Urinary bladder (tissue), 4 donors: Measurements from ENCODE around the gene R3HDM2. TPM values are rescaled to one million over a fixed set of nuclear protein-coding genes. Genes with fewer than 3 reads are reported as not detected.

Experiments used
- DNase-seq: peaks from one replicate; pipeline ENCODE4 v3.0.0-alpha.2; 2015; ENCODE audit errors: extremely low spot score
- H3K27ac ChIP-seq: one replicate; pipeline ENCODE4 v1.5.1; 2013; ENCODE audit warnings: low read depth, mild to moderate bottlenecking, moderate library complexity
- H3K36me3 ChIP-seq: one replicate; pipeline ENCODE4 v1.6.1; 2013; ENCODE audit warnings: mild to moderate bottlenecking, moderate library complexity; ENCODE audit not compliant: insufficient read depth
- H3K4me1 ChIP-seq: one replicate; pipeline ENCODE4 v1.6.1; 2013; ENCODE audit warnings: mild to moderate bottlenecking, moderate library complexity; ENCODE audit not compliant: insufficient read depth
- H3K4me3 ChIP-seq: one replicate; pipeline ENCODE4 v1.5.1; 2013; ENCODE audit warnings: low read depth, low read length
- WGBS: extraction: QIAGEN DNeasy Blood & Tissue Kit; methylation state at CpG from one replicate; pipeline ENCODE4 v1.1.7; 2013; 5-methylcytosine and 5-hydroxymethylcytosine counted together
- polyA plus RNA-seq: library from polyadenylated mRNA; stranded (reverse); fragments of 200-250 nt; gene quantifications from one replicate; pipeline ENCODE4 v1.2.3, GENCODE V29; 2013
- total RNA-seq: library from RNA; depleted of rRNA; stranded (reverse); fragments of >200 nt; gene quantifications from one replicate; pipeline ENCODE4 v1.2.3, GENCODE V29; 2014
- donor health status: healthy with polysubstance abuse.
- donor health status: healthy.

R3HDM2 gene
- total and polyA plus RNA-seq, 2 donors = 28.0 to 37.0 TPM

DNA sequence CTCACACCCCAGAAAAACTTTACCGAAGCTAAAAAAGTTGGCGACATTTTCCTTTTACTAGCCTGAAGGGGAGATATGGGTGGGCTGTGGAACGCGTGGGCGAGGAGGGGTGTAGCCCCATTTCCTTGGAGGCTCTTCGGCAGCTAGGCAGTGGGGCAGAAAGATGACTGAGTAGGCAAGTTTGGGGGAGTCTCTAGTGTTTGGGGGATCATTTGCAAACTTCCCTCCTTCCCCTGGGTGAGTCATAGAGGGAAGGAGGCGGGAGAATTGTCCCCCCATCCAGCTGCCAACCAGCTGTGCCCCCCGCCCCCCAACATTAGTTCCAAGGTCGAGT lies 31.0 kb upstream of the R3HDM2 start:
- no peak for DNase-seq
- H3K4me3 ChIP-seq = peak overlapping the region; percentile 61
- under 1% methylated on average over 9 of the region's 9 CpGs for WGBS
- peak overlapping the region; percentile 75 for H3K27ac ChIP-seq
- H3K4me1 ChIP-seq = no peaks in the 10 kb centered on the region
- H3K36me3 ChIP-seq = no peaks in the 10 kb centered on the region

DNA sequence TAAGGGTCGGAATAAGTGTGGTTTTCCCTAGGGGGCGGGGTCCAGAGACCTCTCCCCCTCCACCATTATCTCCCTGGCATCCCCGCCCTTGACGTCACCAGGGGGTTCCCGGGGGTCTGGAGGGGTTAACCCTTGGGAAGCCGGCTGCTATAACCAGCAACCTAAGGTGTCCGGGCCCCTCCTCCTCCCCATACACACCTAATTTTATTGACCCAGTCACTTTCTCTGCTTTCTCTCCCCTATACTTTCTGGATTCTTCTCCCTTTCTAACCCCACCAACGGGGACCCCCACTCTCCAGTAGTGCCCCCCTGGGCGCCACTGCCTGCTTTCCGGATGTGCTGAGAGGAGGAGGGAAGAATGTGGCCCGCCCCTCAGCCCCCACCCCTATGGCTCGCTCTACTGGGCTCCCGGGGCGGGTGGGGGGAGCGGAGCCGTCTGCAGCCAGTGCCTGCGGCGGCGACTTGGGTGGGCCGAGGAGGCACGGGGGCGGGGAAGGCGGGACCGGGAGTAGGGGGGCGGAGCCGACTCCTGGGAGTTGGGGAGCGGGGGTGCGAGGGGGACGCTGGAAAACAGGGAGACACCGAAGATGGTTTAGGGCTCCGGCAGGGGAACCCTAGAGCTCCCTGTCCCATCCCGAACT lies 30.6 kb upstream of the R3HDM2 start:
- peak; percentile 43 for DNase-seq
- H3K27ac ChIP-seq = peak overlapping the region; percentile 75
- H3K4me3 ChIP-seq = peak overlapping the region; percentile 61
- no peaks in the 10 kb centered on the region for H3K36me3 ChIP-seq
- WGBS = under 1% methylated on average over 32 of the region's 32 CpGs
- no peaks in the 10 kb centered on the region for H3K4me1 ChIP-seq

DNA sequence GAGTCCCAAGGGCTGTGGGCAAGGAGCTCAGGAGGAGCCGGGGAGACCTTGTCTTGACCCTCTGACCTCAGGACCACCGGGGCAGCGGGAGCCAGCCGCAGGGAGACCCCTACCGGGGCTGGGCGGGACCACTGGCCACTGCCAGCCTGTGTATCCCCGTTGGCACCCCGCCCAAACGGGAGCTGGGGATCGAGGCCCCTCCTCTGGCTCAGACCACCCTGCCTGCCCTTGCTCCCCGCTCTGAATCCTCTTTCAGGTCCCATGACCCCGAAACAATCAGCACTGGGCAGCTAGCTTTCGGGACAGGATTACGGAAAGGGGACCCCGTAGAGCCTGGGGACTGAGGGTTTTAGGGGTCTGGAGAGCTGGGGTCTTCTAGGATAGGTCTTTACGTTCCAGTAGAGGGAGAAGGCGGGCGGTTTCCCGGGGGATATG lies 30.0 kb upstream of the R3HDM2 start:
- no peaks in the 10 kb centered on the region for H3K36me3 ChIP-seq
- H3K4me3 ChIP-seq = peak overlapping the region; percentile 61
- H3K4me1 ChIP-seq = no peaks in the 10 kb centered on the region
- WGBS = under 1% methylated on average over 19 of the region's 19 CpGs
- H3K27ac ChIP-seq = peak overlapping the region; percentile 28
- DNase-seq = no peak

DNA sequence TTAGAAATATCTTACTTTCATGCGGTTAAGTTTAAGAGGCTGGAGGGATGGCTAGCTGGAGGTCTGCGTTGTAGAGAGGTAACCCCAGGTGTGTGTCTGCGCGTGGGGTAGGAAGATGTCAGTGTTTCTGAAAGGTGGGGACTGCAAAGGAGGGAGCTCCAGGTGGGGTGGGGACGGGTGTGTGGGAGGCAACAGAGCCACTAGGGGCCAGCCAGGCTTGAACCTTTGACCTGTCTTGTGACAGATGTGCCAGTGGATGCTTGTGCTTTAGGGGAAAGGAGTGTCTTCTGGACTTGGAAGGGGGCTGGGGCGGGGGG lies 29.6 kb upstream of the R3HDM2 start:
- H3K36me3 ChIP-seq = no peaks in the 10 kb centered on the region
- peak overlapping the region; percentile 61 for H3K4me3 ChIP-seq
- no peaks in the 10 kb centered on the region for H3K4me1 ChIP-seq
- WGBS = 4% methylated on average over 6 of the region's 6 CpGs
- H3K27ac ChIP-seq = peak overlapping the region; percentile 28
- no peak for DNase-seq

DNA sequence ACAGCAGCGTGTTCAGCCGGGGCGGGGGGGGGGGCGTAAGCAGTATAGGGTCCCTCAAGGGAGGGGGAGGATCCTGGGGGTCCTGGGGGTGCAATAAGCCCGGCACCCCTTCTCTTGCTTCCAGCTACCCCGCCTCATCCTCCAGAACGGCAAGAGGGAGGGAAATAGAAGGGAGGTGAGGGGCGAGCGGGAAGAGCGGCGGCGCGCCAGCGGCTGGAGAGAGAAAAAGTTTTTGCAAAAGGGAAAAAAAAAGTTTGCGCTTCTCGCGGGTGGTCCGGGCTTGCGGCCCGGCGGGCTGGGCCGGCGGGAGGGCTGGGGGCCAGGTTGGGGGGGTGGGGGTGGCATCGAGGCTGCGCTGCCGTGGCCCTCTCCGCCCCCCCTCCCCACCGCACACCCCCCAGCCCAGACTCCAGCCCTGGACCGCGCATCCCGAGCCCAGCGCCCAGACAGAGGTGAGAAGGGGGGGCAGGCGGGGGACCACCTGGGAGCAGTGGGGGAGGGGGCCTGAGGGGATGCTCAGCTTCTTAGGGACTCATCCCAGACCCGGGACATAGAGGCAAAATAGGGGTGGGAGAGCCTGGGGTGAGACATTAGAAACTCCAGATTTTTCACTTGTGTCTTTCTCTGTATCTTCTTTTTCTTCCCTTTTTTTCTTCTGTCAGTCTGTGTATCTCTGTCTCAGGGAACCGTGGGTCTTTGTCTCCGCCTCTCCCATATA lies 29.1 kb upstream of the R3HDM2 start, which contains the start of gene GLI1:
Gene GLI1 (plus strand): TSS at position 36 of the 718 bp plus-strand sequence. CDS start 3,907 bp downstream, outside the sequence.
- Histone ChIP-seq H3K36me3 (no peaks in the 10 kb centered on the region), H3K4me3 (peak within 1 kb of the TSS; percentile 61), H3K4me1 (no peaks in the 10 kb centered on the region), H3K27ac (peak within 1 kb of the TSS; percentile 43)
- no peak for DNase-seq
- WGBS = under 1% methylated on average over 36 of the region's 36 CpGs

DNA sequence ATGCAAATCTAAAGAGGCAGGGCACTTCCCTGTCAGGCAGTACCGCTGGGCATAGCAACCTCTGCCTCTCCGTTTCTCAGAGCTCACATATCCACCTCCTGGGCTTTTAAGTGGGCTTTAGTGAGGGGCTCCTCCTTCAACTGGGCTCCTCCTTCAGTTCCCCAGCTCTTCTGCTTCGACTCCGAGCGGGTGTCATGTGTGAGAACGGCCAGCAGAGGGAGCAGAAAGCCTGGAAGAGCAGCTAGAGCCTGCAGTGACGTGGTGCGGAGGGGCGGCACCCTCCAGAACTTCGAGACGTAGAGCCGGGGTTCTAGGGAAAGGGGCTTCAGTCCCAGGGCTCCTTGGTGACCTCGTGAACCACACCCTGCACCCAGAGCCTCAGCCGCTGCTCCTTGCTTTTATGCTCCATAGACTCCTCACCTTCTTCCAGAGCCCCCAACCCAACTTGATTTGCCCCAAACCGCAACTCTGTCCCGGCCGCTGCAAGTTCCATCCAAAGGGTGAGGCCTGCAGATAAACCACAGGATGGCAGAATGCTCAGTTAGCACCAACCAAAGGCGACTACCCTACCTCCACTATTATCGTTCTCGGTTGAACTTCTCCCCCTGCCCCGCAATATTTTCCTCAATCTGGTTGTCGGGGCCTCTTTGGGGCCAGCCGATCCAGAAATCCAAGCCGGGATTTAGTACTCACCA lies 28.4 kb upstream of the R3HDM2 start:
- no peaks in the 10 kb centered on the region for H3K4me1 ChIP-seq
- H3K4me3 ChIP-seq = peak overlapping the region; percentile 61
- H3K36me3 ChIP-seq = no peaks in the 10 kb centered on the region
- peak overlapping the region; percentile 43 for H3K27ac ChIP-seq
- WGBS = under 1% methylated on average over 24 of the region's 24 CpGs
- peak; percentile 92 for DNase-seq

DNA sequence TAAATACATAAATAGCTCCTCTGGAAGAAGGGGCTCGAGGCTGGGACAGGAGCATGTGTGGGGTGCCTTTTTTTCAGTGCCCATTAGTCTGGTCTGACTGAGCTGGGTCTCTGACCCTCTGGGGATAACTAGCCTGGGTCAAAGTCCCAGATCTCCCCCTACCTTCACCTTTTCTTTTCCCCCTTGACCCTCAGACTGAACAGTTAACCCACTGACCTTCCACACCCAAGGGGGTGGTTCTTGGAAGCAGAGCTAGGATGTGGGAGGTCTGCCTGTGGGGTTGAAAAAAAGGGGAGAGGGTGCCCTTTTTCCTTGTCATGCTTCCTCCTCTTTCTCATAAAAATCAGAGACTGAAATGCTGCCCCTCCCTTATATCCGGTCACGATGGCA lies 27.8 kb upstream of the R3HDM2 start:
- H3K4me1 ChIP-seq = no peaks in the 10 kb centered on the region
- H3K36me3 ChIP-seq = no peaks in the 10 kb centered on the region
- no peak overlapping the region for H3K27ac ChIP-seq
- no peak for DNase-seq
- WGBS = 25% methylated on average over 3 of the region's 3 CpGs
- H3K4me3 ChIP-seq = no peak overlapping the region

DNA sequence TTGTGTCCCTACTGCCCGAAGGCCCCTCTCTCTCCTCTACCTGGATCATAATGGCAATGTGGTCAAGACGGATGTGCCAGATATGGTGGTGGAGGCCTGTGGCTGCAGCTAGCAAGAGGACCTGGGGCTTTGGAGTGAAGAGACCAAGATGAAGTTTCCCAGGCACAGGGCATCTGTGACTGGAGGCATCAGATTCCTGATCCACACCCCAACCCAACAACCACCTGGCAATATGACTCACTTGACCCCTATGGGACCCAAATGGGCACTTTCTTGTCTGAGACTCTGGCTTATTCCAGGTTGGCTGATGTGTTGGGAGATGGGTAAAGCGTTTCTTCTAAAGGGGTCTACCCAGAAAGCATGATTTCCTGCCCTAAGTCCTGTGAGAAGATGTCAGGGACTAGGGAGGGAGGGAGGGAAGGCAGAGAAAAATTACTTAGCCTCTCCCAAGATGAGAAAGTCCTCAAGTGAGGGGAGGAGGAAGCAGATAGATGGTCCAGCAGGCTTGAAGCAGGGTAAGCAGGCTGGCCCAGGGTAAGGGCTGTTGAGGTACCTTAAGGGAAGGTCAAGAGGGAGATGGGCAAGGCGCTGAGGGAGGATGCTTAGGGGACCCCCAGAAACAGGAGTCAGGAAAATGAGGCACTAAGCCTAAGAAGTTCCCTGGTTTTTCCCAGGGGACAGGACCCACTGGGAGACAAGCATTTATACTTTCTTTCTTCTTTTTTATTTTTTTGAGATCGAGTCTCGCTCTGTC lies 26.1 kb upstream of the R3HDM2 start:
- no peaks in the 10 kb centered on the region for H3K4me1 ChIP-seq
- no peak overlapping the region for H3K27ac ChIP-seq
- H3K36me3 ChIP-seq = no peaks in the 10 kb centered on the region
- H3K4me3 ChIP-seq = no peak overlapping the region
- WGBS = 89% methylated on average over 6 of the region's 6 CpGs
- DNase-seq = no peak

DNA sequence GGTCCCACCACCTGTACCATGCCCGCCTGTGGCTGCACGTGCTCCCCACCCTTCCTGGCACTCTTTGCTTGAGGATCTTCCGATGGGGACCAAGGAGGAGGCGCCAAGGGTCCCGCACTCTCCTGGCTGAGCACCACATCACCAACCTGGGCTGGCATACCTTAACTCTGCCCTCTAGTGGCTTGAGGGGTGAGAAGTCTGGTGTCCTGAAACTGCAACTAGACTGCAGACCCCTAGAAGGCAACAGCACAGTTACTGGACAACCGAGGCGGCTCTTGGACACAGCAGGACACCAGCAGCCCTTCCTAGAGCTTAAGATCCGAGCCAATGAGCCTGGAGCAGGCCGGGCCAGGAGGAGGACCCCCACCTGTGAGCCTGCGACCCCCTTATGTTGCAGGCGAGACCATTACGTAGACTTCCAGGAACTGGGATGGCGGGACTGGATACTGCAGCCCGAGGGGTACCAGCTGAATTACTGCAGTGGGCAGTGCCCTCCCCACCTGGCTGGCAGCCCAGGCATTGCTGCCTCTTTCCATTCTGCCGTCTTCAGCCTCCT lies 25.4 kb upstream of the R3HDM2 start:
- no peaks in the 10 kb centered on the region for H3K4me1 ChIP-seq
- no peak overlapping the region for H3K4me3 ChIP-seq
- no peak for DNase-seq
- no peak overlapping the region for H3K27ac ChIP-seq
- no peaks in the 10 kb centered on the region for H3K36me3 ChIP-seq
- WGBS = 38% methylated on average over 15 of the region's 15 CpGs

DNA sequence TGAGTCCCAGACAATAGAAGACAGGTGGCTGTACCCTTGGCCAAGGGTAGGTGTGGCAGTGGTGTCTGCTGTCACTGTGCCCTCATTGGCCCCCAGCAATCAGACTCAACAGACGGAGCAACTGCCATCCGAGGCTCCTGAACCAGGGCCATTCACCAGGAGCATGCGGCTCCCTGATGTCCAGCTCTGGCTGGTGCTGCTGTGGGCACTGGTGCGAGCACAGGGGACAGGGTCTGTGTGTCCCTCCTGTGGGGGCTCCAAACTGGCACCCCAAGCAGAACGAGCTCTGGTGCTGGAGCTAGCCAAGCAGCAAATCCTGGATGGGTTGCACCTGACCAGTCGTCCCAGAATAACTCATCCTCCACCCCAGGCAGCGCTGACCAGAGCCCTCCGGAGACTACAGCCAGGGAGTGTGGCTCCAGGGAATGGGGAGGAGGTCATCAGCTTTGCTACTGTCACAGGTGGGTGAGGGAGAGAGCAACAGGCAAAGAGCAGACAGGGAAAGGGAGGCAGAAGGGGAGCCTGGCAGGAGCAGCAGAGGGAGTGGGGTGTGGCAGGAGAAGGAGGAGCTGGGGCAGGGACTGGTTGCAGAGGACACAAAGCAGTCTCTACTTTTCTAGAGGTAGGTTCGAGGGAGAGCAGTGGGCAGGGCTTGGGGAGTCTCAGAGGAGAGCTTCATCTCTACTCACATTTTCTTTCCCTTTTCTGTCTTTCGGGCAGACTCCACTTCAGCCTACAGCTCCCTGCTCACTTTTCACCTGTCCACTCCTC lies 24.7 kb upstream of the R3HDM2 start:
- WGBS = 50% methylated on average over 10 of the region's 10 CpGs
- no peaks in the 10 kb centered on the region for H3K36me3 ChIP-seq
- no peak overlapping the region for H3K4me3 ChIP-seq
- H3K4me1 ChIP-seq = no peaks in the 10 kb centered on the region
- DNase-seq = no peak
- no peak overlapping the region for H3K27ac ChIP-seq

DNA sequence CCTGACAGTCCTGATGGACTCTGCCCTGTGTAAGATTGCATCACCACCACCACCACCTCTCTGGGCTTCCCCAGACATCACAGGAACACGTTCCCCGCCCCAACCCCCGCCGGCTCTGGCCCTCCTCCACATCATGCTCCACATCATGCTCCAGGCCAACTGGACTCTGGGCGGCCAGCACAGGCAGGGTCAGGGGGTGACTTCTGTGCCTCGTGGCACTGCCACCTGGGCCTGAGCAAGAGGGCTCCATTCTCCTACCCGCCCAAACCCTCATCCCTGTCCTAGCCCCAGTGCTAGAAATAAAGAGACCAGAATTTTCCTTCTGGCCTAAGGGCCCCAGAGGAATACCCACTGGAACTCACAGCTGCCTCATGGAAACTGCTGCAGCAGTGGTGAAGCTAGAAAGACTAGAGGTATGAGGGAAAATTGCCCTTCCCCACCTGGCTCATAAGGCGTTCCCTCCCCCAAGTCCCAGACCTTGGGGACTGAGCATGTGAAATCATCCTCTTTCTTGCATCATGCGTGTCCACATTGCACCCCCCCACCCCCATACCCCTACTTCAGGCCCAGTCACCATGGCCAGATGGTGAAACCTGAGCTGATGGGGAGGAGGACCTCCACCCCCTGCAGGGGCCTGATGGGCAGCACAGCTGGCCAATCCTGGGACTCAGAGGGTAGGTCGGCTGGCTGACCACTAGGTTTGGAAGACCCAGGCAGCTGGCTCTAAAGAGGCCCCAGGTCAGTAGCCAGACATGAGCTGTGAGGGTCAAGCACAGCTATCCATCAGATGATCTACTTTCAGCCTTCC lies 23.9 kb upstream of the R3HDM2 start, which contains the start of gene INHBE:
Gene INHBE (plus strand): TSS at position 742 of the 808 bp plus-strand sequence. CDS start 230 bp downstream, outside the sequence.
- H3K4me3 ChIP-seq = no peak within 1 kb of the TSS
- H3K4me1 ChIP-seq = no peaks in the 10 kb centered on the region
- no peak within 1 kb of the TSS for H3K27ac ChIP-seq
- H3K36me3 ChIP-seq = no peaks in the 10 kb centered on the region
- 58% methylated on average over 10 of the region's 10 CpGs for WGBS
- DNase-seq = no peak

DNA sequence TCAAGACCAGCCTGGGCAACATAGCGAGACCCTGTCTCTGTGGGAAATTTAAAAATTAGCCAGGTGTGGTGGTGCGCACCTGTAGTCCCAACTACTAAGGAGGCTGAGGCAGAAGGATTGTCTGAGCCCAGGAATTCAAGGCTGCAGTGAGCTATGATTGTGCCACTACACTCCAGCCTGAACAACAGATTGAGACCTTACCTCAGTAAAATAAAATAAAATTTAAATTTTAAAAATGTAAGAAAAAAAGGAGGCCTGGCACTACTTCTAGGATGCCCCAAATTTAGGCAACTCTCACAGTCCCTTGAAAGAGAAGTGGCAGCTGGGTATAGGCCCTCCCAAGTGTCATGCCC lies 23.3 kb upstream of the R3HDM2 start:
- H3K36me3 ChIP-seq = no peaks in the 10 kb centered on the region
- H3K27ac ChIP-seq = no peak overlapping the region
- WGBS = 96% methylated on average over 2 of the region's 2 CpGs
- no peak for DNase-seq
- H3K4me3 ChIP-seq = no peak overlapping the region
- no peaks in the 10 kb centered on the region for H3K4me1 ChIP-seq
